HG03342 (cell line): ENCODE measurements around the gene FBF1.

ENCODE experiments used
- ATAC-seq: cut with Tn5 transposase; IDR thresholded peaks from one replicate; pipeline ENCODE4 v1.9.1; 2021; ENCODE audit warnings: mild to moderate bottlenecking, moderate library complexity; ENCODE audit not compliant: unreplicated experiment

The FBF1 gene

DNA sequence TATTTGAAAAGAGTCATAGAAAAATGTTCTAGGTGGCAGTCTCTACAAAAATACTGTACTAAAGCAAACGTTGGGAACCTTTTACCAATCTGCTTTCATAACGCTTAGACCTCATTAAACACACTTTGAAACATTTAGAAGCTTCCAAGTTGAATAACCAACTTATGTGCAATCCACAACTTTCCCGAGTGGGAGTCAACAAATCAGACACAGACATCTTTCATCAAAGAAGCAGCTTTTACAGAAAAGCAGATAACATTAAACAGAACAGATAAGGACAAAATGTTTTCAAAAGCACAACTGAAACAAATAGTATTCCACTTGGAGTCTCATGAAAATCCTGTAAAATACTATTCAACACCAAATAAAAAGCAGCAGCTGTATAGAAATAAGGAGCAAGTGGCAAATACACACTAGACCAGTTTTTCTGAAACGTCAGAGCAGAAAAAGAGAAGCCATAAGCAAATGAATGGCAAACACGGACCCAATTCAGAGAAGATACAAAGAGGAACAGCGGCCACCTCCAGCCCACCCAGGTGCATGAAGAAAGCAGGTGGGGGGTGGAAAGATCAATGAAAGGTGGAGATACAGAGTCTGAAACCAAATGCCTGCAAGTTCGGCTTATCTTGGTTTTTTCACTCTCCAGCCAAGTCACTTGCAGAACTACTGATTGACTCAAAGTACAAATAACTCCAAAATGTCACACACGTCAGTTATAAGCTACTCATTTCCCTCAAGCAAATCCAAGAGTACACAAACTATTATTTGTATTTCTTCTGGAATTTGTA lies 18.4 kb upstream of the FBF1 start:
- ATAC-seq = no peak

DNA sequence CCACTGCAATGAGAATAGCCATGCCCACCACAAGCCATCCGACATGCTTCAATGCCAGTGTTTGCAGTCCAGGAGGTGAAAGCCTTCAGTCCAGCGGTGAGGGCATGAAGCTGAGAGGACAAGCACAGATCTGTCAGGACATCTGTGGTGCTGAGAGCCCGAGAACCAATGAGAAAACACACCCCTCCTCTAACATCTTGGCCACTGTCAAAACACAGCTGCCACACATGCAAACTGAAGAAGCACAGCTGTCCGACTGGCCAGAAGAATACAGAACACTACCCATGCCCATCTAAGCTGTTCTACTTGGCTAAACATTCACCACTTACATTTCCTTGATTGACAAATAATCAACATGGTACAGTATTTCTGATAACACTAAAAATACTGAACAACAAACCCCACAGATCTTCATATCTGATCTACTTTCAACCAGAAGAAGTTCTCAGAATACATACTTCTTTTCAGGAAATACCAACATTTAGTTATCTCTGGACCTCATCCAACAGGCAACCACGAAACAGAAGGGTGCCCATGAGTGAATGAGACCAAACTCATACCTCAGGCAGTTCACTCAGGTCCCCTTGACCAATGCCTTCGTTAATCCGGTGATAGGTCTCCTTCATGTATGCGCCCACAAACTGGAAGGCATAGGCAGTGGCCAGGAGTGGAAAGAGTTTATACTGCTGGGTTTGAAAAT lies 10.2 kb upstream of the FBF1 start:
- no peak for ATAC-seq

DNA sequence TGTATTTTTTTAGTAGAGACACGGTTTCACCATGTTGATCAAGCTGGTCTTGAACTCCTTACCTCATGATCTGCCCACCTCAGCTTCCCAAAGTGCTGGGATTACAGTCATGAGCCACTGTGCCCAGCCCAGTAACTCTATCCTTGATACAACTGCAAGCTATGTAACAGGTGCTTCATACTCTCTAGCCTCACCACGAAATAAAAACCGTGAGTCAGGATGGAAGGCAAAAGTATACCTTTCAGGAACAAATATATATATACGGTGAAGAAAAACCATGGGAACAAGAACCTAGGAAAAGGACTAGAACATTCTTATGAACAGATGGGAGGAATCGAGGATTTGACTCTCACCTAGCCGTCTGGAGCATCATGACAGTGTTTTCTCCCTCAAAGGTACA lies 9.6 kb upstream of the FBF1 start:
- no peak for ATAC-seq

DNA sequence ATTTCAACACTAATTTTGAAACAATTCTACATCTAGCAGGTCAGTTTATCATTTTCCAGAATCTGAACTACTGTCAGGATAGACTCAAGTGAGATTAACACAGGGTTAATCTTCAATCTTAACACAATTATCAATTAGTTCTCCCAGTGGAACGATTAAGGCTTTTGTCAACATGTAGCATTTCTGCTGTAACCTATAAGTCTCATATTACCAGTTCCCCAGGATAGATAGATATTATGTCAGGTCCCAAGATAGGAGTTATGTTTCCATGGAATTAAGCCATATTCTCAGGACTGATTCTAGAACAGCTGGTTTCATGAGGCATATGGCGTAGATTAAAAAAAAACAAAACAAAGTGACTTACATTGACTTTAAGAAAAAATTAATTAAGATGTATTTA lies 4.4 kb upstream of the FBF1 start:
- no peak for ATAC-seq

DNA sequence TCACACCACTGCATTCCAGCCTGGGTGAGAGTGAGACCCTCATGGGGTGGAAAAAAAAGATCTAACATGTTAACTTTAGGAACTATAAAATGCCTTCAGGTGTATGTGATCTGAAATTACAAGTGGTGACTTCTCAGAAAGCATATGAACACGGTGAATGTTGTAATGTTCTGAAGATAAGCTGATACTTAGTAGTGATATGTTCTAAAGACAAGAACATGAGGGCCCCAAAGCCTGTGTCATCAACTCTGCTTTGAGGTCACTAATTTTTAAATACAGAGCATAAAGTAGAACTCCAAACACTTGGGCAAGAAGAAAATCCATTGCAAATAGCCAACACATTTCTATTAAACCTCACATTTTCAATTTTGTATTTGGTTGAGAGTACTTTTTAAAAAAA lies 2.6 kb upstream of the FBF1 start:
- ATAC-seq = no peak

DNA sequence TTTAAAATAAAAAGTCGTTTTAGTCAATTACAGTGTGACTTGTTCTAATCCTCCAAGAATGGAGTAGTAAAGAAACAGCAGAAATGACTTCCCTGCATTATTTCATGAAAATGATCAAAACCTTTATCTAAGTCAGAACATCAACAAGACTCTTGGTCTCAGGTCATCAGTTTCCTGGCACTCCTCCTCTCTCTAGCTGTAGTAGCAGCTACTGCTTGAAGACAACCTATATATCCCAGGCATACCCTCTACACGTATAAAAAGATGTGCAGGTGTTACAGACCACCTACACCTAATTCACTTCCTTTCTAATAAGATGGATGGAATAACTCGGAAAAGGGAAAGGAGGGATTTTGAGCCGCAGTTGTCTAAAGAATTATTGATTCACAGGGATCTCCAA lies 1.6 kb upstream of the FBF1 start:
- no peak for ATAC-seq

DNA sequence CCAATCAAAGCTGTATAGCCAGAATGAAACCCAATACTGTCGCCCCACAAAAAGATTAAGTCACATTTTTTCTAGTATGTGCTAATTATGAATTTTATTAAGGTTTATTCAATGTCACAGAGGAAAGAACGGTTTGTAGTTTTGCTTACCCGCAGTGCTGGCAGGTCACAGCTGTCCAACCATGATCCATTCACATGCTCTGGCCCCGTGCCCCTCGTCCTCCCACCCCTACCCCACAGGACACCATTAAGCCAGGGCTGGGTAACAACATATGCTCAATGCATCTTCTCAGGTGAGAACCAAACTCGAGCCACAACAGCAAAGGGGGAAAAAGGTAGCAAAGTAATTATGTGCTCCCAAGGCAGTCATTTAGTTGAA lies 589 bp upstream of the FBF1 start:
- no peak for ATAC-seq

DNA sequence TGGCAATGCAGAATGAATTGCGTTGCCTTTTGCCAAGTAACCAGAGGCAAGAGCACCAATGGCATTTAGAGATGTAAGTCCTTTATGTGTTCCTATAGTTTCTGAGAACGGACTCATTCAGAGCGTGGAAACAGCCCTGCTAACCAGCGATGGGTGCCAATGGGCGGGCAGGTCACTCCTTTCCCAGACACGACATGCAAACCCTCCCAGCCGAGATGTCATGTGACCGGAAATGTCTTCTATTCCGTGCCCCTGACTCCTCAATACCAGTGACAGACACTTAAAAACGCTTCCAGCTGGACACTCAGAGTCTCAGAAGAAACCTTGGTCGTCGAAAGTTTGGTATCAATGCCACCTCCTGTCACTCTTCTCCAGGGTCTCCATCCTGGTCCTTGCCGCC lies 3.2 kb downstream of the FBF1 start:
- no peak for ATAC-seq

DNA sequence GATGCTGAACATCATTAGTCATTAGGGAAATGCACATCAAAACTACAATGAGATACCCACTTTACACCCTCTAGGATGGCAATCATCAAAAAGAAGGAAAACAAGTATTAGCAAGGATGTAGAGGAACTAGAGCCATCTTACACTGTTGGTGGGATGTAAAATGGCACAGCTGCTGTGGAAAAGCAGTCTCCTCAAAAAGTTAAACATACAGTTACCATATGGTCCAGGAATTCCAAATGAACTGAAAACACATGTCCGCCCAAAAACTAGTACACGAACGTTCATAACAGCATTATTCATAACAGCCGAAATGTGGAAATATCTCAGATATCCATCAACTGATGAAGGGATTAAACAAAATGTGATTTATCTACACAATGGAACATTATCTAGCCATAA lies 7.0 kb downstream of the FBF1 start:
- ATAC-seq = no peak

DNA sequence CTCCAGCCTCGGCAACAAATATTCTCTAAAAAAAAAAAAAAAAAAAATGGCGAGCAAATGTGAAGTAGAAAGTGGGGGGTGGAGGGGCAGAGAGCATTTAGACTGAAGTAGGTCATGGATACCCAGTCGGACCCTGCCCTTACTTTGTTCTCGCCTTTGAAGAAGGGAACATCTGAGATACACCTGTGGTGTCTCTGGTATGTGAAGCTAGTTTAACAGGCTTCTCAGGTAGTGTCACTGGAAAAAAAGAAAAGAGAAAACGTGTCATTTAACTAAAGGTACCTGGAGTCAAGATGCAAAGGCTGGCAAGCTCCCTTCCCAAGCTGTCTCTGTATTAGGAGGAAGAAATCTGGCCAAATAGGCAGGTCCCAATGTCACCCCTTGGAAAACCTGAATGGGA lies 8.0 kb downstream of the FBF1 start:
- ATAC-seq = no peak

DNA sequence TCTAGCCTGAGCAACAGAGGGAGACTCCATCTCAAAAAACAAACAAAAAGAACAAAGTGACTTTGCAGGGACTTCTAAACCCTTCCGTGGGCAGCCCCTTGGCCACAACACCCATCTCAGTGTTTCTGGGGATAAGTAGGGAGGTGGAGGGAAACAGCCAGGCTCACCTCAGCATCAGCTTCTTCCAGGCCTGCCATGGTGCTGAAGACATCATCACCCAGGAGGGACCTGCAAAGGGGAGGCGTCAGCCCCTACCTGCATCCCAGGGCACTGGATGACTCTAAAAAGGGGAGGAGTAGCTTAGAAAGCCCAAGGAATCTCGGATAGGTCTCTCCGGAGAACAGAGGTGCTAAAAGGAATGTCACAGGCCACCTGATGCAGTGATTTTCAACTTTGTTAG lies 9.8 kb downstream of the FBF1 start:
- ATAC-seq = no peak

DNA sequence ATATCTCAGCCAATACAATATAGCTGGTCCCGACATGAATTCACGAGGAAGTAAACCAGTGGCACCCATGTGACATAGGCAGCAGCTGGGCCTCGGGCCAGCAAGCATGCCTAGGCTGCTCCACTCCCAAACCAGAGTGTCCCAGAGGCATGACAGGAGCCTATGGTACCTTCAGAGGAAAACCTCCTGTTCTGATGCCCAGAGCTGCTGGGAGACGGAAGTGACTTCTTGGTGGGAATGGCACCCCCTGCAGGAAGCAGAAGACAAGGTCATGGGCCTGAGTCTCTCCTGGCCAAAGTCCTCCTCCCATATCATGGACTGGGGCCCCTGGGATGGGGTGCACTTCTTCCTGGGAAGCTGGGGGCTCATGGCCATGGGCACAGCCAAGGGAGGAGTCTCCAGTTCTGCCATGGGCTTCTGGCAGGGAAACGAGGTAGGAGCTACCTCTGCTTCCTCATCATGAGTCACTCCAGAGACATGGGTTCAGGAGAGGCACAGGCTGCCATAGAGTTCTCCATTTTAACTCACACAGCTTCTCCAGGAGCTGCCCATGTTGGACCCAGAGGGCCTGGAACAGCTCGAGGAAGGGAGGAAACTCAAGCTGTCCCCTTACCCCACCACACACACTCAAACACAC lies 13.4 kb downstream of the FBF1 start:
- ATAC-seq = no peak

DNA sequence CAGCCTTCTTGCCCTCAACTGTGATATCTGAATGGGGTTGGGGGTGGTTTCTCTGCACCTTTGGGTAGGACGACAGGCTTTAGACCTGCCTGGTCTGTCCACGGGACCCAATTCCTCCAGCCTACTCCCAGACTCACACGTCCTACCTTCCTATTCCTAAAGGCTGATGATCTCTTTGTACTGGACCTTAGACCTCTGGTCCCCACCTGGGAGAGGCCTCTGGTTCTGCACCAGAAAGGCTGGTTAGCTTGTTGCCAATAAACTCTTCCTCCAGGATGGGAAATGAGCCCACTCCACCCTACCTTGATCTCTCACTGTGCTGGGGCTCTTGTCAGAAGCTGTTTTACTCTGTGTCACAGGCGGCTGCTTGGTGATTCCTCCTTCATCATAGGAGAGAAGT lies 14.4 kb downstream of the FBF1 start:
- ATAC-seq = no peak

DNA sequence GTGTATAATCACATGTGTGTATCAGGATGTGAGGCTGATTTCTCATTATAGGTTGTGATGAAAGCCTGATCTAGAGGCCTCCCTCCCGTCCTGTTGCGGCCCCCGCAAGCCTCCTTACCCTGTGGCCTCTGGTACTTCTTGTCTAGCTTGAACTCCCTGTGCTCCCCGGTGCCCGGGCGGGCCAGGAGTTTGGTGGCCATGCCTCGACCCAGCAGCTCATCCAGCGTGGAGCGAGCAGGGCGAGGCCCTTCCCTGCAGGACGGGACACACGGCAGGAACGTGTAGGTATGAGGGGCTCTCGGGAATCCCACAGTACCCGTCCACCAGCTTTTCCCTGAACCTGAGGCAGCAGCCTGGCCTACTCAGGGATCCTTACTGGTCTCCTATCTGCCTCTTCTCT lies 14.9 kb downstream of the FBF1 start:
- no peak for ATAC-seq

DNA sequence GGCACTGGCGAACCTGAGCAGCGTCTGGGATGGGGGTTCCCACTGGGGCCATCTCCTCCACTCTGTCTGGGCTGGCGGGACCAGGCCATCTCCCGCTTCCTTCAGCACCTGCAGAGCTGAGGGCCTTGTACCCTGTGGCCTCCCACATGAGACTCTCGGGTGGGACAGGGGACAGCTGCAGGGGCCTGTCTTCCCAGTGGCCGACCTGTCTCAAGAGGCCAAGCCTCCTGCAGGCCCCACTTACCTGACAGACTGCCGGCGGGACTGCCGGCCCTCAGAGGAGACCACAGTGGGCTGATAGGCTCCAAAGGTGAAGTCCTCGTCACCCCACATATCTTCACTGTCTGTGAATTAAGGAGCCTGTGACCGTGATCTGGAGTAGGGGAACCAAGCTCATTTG lies 15.7 kb downstream of the FBF1 start:
- no peak for ATAC-seq

DNA sequence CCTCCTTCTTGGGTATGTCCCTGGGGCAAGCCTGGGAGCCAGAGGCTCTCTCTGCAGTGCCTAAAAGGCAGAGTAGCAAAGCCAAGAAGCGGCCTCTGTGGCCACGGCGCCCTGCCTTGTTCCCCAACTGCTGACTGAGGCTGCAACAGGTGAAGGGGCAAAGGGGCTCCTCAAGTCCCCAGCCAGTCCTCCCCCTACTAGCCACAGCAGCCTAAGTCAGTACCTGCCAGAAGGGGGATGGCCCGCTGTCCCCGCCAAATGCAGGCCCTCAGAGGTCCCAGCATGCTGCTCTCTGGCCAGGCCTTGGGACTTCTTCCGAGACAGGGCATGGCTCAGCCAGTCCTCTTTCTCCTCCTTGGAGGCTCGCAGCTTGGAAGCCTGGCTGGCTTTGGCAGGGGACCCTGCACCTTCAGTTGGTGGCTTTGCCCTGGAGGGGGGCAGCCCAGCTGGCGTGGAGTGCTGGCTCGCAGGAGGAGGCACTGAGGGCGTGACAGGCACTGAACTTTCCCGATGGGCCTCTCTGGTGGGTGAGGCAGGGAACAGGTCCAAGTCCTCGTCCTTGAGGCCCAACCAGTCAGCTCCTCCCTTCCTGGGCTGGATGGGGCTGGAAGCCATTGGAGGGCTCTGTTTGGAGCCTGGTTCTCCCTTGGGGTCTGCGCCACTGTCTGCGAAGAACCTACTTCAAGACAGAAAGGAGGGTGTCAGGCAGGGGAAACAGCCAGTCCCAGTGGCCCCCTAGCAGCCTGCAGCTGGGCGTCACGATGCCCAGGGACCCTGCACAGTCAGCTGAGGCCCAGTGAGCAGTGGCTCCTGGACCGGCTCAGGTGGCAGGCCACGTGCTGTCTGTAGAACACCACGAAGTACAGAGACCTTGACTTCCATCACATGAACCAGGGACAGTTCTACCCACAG lies 17.6 kb downstream of the FBF1 start:
- ATAC-seq = no peak

DNA sequence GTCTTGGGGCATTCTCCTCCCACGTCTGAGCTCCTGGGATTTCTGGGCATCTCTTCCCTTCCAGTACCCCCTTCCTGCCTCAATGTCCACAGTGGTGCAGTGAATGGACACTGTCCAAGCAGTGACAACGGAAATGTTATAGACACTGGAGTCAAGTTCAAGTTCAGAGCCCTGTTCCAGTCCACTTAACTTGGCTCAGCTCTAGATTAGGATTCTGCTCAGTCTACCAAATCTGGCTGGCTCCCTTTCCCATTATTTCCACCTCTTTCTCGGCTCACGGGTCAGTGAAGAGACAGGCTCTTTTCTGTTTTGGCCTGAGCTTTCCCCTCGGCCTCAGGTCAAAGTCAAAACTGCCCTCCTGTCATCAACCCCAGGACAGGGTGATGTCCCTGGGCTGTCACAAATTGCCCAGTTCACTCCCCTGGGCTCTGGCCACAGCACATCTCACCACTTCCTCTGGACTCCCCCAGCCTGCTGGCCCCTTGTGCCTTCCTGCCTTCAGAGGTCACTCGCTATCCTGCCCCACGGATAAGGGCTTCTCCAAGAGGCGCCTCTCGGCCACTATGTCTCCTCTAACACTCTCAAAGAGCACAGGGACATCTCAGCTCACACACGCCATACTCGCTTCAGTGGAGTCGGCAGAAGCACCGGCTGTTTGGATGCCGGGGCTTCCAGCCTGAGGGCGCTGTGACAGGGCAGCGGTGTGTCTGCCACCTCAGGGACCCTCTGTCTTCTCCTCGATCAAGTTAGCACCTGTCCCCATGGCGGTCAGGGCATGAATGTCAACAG lies 18.5 kb downstream of the FBF1 start:
- no peak for ATAC-seq

DNA sequence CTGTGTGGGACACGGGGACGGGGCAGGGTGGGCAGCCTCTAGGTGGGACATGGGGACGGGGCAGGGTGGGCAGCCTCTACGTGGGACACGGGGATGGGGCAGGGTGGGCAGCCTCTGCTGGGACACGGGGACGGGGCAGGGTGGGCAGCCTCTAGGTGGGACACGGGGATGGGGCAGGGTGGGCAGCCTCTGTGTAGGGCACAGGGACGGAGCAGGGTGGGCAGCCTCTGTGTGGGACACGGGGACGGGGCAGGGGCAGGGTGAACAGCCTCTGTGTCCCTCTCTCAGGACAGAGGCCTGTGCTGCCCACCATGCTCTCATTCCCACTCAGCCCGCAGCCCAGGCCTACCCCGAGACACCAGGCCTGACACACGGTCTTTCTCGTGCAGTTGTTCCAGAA lies 19.2 kb downstream of the FBF1 start:
- ATAC-seq = no peak

DNA sequence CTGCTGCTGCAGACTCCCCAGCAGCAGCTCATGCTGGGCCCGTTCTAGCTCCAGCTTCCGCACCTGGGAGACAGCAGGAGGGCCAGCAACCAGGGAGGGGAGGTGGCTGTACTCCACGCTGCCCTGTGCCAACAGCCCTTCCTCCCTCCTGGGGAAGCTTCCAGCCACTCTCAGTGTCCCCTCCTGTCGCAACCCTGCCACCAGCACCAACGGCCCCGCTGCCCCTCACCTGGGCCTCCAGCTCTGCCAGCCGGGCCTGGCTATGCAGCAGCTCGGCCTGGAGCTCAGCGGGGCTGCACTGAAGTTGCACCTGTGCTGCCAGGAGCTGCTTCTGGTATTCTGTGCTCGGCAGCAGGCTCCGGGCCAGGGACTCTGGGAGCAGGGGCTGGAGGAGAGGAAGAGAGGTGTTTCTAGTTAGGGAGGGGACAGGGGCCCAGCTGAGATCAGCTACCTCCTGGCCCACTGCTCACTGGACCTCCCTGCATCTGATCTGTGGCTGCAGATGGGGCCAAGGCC lies 20.7 kb downstream of the FBF1 start:
- no peak for ATAC-seq

DNA sequence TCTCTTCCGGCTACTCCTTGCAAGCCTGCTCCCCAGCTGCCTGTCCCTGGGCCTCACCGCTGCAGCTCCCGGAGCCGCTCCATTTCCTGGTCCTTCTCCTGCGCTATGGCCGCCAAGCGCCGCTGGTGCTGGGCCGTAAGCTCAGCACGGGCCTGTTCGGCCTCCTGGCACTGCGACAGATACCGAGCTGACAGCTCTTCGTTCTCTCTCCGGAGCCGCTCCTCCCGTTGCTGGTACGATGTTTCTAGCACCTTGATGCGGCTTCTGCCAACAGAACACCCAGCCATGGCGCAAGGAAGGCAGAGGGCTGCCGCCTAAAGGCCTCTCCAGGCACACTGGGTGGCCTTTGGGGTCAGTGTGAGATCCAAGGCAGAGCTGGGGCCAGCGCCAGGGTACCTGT lies 21.2 kb downstream of the FBF1 start:
- no peak for ATAC-seq
